GDM1 (cell line): ENCODE measurements around the gene PCGF6.
"Not testable (repeated sequence)": the region's sequence is repeated elsewhere in the genome, so short reads cannot be mapped to it uniquely, and the experiment has no call there.

Experiments used
- DNase-seq: peaks from one replicate; lab custom pipeline; 2025; lab: John Stamatoyannopoulos, UW

PCGF6 gene

GRCh38 chr10:103316087-103316486, 34.9 kb downstream of the PCGF6 start:
- no peak for DNase-seq

- no peak for DNase-seq
Observed at GRCh38 chr10:103310197-103310596, 40.7 kb downstream of the PCGF6 start.

DNA sequence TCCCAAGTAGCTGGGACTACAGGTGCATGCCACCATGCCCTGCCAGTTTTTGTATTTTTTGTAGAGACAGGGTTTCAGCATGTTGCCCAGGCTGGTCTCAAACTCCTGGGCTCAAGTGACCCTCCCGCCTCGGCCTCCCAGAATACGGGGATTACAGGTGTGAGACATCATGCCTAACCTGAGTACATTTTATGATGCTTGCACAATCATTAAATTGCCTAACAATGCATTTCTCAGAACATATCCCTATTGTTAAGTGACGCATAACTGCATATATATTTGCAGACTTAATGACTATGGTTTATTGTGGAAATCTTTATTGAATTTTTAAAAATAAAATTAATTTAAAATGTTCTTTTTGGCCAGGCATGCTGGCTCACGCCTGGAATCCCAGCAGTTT, 43.3 kb downstream of the PCGF6 start:
- no peak for DNase-seq

DNA sequence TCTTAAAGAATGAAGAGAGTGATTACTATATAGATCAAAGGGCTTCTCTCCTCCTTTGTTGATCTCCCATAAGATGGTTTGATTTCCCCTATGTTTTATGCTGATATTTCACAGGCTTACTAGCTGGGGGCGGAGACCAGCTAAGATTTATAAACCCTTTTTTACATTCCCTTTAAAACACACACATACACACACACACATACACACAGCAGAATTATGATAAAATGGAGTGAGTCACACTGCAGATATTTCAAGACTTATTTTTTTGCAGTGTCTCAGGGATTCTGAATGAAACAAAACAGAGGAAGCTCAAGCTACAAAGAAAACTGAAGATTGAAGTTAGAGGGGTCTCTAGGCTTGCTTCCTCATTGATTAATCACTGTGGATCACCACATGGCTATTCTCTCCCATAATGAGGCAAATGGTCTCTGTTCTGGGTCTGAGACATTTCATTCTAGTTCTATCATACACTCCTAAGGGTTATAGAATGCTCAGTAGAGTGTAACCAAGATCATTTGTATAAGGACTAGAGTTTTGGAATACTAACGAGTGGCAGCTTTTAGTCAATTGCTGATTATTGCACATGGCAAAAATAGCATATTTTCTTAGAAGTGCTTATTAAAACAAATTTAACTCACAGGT, 55.4 kb downstream of the PCGF6 start:
- DNase-seq = no peak

DNA sequence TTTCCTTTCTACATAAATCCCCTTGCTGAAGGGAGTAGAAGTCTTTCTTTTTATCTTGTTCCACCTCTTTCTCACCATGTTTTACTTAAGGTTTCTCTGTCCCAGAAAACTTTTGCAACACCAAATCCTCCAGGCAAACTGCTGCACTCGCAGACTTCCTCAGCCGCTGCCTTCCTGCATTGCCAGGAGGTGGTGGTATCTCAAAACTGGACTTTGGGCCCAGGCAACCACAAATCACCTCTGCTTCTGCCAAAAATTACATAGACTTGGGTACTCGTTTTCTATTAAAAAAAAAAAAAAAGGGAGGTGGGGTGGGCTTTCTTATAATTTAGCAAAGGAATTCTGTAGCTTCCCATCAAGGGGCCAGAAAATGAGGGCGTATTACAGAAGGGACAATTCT, 59.4 kb downstream of the PCGF6 start:
- DNase-seq = no peak

- DNase-seq = no peak
Observed at GRCh38 chr10:103287992-103288391, 62.9 kb downstream of the PCGF6 start.

DNA sequence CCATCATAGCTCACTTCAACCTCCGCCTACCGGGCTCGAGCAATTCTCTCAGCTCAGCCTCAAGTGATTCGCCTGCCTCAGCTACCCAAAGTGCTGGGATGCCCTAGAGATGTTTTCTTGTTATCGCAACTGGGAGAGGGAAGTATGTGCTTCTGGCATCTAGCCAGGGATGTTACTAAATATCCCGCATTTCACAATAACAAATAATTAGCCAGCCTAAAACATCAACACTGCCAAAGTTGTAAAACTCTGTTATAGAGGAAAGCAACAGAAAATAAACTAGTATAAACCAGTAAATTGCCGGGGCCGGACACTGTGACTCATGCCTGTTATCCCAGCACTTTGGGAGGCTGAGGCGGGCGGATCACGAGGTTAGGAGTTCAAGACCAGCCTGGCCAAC, 66.8 kb downstream of the PCGF6 start:
- DNase-seq = no peak

- DNase-seq = no peak
Observed at GRCh38 chr10:103282961-103283360, 68.0 kb downstream of the PCGF6 start.

DNA sequence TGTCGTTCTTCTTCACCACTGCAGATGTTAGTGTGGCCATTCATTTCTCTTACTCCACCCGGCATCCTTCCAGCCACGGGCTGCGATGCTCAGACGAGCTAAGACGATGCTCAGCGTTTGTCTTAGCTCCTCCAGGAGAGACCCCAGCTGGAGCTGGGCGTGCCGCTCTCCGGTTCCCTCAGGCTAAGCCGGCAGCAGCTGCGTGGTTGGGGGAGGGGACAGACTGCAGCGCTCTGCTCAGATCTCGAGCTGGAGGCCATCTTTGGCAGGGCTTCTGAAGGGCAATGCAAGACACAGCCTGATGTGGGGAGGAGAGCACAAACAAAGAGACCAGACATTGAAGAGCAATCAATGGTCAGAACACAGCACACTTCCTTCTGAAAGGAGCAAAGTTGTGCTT, 69.2 kb downstream of the PCGF6 start:
- no peak for DNase-seq

DNA sequence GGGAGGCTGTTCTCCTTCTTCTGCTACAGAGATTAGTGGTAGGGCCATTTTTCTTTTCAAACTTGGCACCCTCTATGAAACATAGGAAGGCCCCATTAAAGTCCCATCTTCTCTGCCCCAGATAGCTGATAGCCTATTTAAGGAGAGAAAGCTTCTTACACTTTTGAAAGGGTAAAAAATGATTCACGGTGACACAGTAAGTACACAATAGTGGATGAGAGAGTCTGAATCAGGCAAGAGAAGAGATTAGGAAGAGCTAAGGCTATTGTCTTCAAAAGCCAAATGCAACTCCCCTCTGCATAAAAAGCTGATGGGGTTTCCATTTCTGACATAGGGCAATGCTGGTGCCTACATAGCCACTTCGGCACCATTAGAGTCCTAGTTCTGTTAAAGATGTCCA, 70.4 kb downstream of the PCGF6 start:
- no peak for DNase-seq

DNA sequence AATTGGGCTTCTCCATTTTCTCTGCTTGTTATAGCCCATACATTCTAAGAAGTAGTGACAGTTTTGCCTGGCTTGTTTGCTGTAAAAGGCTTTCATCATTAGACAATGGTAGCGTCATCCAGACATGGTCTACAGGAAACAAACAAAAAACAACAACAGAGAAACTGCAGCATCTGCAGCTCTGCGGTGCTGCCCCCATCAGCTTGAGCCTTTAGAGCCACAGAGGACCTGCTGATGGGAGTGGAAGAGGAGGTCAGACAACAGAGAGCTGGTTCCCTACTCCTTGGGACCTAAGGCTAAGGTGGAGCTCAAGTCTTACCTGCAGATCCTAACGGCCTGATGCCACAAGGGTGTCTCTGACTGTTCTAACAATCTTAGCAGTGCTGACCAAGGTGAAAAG, 70.9 kb downstream of the PCGF6 start:
- DNase-seq = no peak

GRCh38 chr10:103278862-103279298, 72.1 kb downstream of the PCGF6 start:
- DNase-seq = no peak

- DNase-seq = no peak
Observed at GRCh38 chr10:103278537-103278823, 72.5 kb downstream of the PCGF6 start.

GRCh38 chr10:103277713-103278536, 73.0 kb downstream of the PCGF6 start:
- DNase-seq = no peak

GRCh38 chr10:103276896-103277712, 73.8 kb downstream of the PCGF6 start, which contains the start of gene INA:
Gene INA, plus strand, starts transcription at chr10:103277138. Its CDS starts 74 bp downstream, at chr10:103277212.
- DNase-seq = no peak

DNA sequence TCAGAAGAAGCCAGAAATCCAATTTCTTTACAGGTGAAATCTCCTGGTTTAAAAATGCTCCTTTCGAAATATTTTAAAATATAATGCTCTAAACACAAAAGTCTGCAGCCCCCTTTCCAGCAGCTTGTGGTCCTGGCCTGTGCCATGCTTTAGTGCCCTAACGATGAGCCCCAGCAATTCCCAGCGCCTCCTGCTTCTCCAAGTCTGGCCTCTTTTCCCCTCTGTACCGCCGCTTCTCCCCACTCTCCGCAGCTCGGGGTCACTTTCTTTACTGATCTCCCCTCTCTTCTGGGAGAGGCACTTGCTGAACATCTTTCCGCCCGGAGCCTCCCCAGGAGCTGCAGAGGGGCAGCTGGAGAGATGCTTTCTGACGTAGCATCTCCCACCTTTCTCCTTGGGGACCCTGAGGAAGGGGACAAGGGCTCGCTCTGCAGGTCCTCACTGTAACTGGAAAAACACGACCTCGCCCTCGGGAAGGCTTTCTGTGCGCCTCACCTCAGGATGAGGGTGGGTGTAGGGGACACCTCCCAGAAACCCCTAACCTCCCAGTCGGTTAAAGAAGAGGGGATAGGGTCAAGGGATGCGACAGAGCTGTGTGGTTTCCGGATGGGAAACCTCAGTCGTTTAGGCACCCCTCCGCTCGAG, 74.6 kb downstream of the PCGF6 start:
- no peak for DNase-seq

DNA sequence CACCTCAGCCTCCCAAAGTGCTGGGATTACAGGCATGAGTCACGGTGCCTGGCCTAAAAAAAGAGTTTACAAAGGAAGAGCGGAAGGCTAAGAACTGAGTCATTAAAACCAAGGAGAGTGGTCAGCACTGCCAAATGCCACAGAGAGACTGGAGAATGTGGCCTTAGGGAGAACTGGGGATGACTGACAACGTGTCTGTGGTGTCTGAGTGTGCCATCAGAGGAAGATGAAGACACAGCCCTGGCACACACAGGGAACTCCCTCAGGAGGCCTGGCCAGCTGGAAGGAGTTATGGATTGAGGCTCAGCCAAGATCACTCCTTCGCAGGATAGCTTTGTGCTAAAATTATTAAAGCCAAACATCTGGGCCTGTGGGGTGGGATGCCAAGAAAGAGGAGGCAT, 77.9 kb downstream of the PCGF6 start:
- no peak for DNase-seq

- peak; percentile 5 for DNase-seq
Observed at GRCh38 chr10:103265717-103266329, 85.1 kb downstream of the PCGF6 start.

DNA sequence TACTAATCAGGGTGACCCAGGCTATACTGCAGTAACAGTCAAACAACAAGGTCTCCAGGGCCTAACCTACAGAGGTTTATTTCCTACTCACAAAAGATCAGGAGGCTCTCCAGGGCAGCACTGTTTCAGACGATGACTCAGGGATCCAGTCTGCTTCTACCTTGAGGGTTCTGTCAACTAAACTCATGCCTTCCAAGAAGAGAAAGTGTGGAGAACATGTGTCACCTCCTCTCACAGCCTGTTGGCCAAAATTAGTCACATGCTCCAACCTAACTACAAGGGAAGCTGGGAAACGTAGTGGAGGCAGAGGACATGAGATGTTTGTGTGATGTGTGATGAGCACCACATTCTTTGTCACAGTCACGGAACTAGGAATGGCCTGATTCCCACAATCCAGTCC, 88.7 kb downstream of the PCGF6 start:
- no peak for DNase-seq

DNA sequence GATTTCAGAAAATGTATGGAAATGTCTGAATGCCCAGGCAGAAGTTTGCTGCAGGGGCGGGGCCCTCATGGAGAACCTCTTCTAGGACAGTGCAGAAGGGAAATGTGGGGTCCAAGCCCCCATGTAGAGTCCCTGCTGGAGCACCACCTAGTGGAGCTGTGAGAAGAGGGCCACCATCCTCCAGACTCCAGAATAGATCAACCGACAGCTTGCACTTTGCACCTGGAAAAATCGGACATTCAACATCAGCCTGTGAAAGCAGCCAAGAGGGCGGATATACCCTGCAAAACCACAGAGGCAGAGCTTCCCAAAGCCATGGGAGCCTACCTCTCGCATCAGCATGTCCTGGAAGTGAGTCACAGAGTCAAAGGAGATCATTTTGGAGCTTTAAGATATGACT, 91.0 kb downstream of the PCGF6 start:
- no peak for DNase-seq

DNA sequence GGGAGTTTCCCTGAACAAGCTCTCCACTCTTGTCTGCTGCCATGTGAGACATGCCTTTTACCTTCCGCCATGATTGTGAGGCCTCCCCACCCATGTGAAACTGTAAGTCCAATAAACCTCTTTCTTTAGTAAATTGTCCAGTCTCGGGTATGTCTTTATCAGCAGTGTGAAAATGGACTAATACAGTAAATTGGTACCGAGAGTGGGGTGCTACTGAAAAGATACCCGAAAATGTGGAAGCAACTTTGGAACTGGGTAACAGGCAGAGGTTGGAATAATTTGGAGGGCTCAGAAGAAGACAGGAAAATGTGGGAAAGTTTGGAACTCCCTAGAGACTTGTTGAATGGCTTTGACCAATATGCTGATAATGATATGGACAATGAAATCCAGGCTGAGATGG, 92.0 kb downstream of the PCGF6 start:
- DNase-seq = not testable (repeated sequence)

DNA sequence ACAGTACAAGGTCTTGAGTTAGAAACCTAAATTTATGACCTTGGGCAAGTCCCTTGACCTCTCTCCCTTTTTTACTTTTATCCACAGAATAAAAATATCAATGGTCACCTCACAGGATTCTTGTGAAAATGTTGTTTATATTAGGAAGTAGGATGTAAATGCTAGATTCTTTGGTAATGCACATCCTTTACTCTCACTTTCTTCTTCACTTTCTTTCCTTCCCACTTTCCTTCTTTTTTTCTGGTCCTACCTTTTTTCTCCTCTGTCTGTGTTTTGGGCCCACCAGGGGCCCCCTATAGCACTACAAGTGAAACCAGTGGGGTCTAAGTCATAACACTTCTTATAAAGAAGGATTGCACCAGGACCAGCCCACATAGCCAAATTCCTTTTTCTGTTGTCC, 93.1 kb downstream of the PCGF6 start:
- no peak for DNase-seq
